Measurements from ENCODE around the gene CPA5. TPM values are rescaled to one million over a fixed set of nuclear protein-coding genes. Genes with fewer than 3 reads are reported as not detected.

CPA5 gene
- total and polyA plus RNA-seq, 10 of the 15 experiments (the other 5 are each of a cell fraction or from before 2014, with no cell fraction given) = 0.06 to 0.52 (median 0.29) TPM; not detected in 2

- no peak overlapping the region for H3K27ac ChIP-seq (ENCODE audit: control insufficient read depth, insufficient read depth)
- POLR2A ChIA-PET = no interaction called here
- intact Hi-C loops (cut with micrococcal nuclease; ENCODE audit: unreplicated experiment) (no loop called here), in situ Hi-C loops (cut with MboI) (no loop called here)
- SMC1A ChIA-PET (ENCODE audit: uncharacterized antibody, unreplicated experiment) = no interaction called here
- no peaks in the 10 kb centered on the region for H3K79me2 ChIP-seq (ENCODE audit: control insufficient read depth, insufficient read depth, low read length)
- H3K27me3 ChIP-seq (replicated peaks in 1 of 2; ENCODE audit: control insufficient read depth in 2 of 2, insufficient read depth in 2 of 2, low read length in 1 of 2) = no peaks in the 10 kb centered on the region
- no peaks in the 10 kb centered on the region for H4K20me1 ChIP-seq (ENCODE audit: control insufficient read depth, insufficient read depth)
- H3K4me2 ChIP-seq (ENCODE audit: control insufficient read depth, insufficient read depth) = no peak overlapping the region
- TF ChIP-seq IRF5 (IDR thresholded peaks at IDR 0.05; ENCODE audit: borderline replicate concordance) (no peak), SUZ12 (IDR thresholded peaks at IDR 0.05; ENCODE audit: unreplicated experiment) (no peak), EGR1 (IDR thresholded peaks at IDR 0.05; ENCODE audit: borderline replicate concordance in 1 of 2, low read depth in 2 of 2, low read length in 2 of 2) (no peak), TARDBP (IDR thresholded peaks at IDR 0.05; ENCODE audit: borderline replicate concordance) (no peak), ZNF622 (IDR thresholded peaks at IDR 0.05) (no peak), NR2F1 (conservative IDR thresholded peaks at IDR 0.05) (no peak), JUND (IDR thresholded peaks at IDR 0.05; ENCODE audit: low read depth, low read length) (no peak), FOS (IDR thresholded peaks at IDR 0.05; ENCODE audit: borderline replicate concordance, extremely low read depth, insufficient read length) (no peak), ETV6 (conservative IDR thresholded peaks at IDR 0.05 in 1 of 2, IDR thresholded peaks at IDR 0.05 in 1 of 2; ENCODE audit: borderline replicate concordance in 1 of 2, low read depth in 1 of 2) (no peak), ELK1 (IDR thresholded peaks at IDR 0.05; ENCODE audit: low read depth, low read length) (no peak), KLF5 (IDR thresholded peaks at IDR 0.05; ENCODE audit: partially characterized antibody) (no peak), PRDM15 (CRISPR knock-in tag; IDR thresholded peaks at IDR 0.05) (no peak), YY1 (IDR thresholded peaks at IDR 0.05; ENCODE audit: low read depth, low read length) (no peak), RBBP5 (conservative IDR thresholded peaks at IDR 0.05) (no peak), ATF2 (IDR thresholded peaks at IDR 0.05; ENCODE audit: low read length) (no peak)
- no peaks in the 10 kb centered on the region for H3K4me1 ChIP-seq (ENCODE audit: control insufficient read depth, insufficient read depth, low read length)
- H3K4me3 ChIP-seq = no peak overlapping the region
- H2AFZ ChIP-seq (ENCODE audit: control insufficient read depth, low read depth, low read length) = no peak overlapping the region
- BruUV-seq (replicated peaks) = no TSS peak
- 52% methylated on average over 8 of the region's 10 CpGs for WGBS (ENCODE audit: insufficient coverage, insufficient replicate concordance, low lambda C conversion rate, missing lambda C conversion rate)
- CTCF ChIA-PET = interaction anchor here (0.7 kb wide), 1 partner anchor 44 kb away, joined by 3 read pairs; no protein-coding TSS in a partner anchor
- RAD21 ChIA-PET (ENCODE audit: unreplicated experiment) = interaction anchor here (0.6 kb wide), 1 partner anchor 16 kb away, joined by 3 read pairs; no protein-coding TSS in a partner anchor
- FAIRE-seq (no peak), ATAC-seq (no peak), DNase-seq (ENCODE audit: low read depth, low spot score) (no peak)
- no peaks in the 10 kb centered on the region; the same call in 2 of the 3 replicates for H3K9me3 ChIP-seq (replicated peaks; ENCODE audit: control insufficient read depth, insufficient read depth, low read length)
- H3K36me3 ChIP-seq (ENCODE audit: control insufficient read depth in 2 of 2, insufficient read depth in 2 of 2, low read length in 1 of 2) = no peaks in the 10 kb centered on the region
- no peak overlapping the region for H3K9ac ChIP-seq (ENCODE audit: control insufficient read depth, insufficient read depth, low read length)
Observed at GRCh38 chr7:130379532-130379920, 34.9 kb downstream of the CPA5 start.

Data from GM12878 (cell line).